ENCODE measurements around the gene C19orf85.

GRCh38 chr19:55483706-55484592 lies 19.4 kb upstream of the C19orf85 start:
- TF ChIP-seq, protein P1, sequence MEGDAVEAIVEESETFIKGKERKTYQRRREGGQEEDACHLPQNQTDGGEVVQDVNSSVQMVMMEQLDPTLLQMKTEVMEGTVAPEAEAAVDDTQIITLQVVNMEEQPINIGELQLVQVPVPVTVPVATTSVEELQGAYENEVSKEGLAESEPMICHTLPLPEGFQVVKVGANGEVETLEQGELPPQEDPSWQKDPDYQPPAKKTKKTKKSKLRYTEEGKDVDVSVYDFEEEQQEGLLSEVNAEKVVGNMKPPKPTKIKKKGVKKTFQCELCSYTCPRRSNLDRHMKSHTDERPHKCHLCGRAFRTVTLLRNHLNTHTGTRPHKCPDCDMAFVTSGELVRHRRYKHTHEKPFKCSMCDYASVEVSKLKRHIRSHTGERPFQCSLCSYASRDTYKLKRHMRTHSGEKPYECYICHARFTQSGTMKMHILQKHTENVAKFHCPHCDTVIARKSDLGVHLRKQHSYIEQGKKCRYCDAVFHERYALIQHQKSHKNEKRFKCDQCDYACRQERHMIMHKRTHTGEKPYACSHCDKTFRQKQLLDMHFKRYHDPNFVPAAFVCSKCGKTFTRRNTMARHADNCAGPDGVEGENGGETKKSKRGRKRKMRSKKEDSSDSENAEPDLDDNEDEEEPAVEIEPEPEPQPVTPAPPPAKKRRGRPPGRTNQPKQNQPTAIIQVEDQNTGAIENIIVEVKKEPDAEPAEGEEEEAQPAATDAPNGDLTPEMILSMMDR (IDR thresholded peaks at IDR 0.05) = no peak
- no peak for TF ChIP-seq EZH2phosphoT487 (IDR thresholded peaks at IDR 0.05)
